ENCODE measurements around the gene CXCR4. TPM values are rescaled to one million over a fixed set of nuclear protein-coding genes. Genes with fewer than 3 reads are reported as not detected.

CXCR4 gene
- total and polyA plus RNA-seq, 2 experiments from 2014 or later: 2.1 TPM

DNA sequence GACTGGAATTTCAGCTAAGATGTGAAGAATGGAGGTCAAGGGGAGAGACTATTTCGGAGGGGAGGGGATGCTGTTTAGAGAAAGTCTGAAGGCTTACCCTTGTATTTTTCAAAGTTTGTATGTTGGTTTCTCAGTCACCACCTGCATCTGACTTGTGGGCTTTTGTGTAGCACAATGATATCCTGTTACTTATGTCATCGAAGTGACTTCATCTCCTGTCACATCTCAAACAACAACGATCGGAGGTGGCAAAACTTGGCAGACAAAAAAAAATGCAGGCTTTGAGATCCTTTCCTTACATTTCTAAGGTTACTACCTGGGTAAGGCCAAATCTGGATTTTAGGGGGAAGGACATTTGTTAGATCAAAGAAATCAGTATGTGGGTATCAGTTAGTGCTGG is 11.7 kb upstream of the CXCR4 start (continued):
- TF ChIP-seq, protein P1, sequence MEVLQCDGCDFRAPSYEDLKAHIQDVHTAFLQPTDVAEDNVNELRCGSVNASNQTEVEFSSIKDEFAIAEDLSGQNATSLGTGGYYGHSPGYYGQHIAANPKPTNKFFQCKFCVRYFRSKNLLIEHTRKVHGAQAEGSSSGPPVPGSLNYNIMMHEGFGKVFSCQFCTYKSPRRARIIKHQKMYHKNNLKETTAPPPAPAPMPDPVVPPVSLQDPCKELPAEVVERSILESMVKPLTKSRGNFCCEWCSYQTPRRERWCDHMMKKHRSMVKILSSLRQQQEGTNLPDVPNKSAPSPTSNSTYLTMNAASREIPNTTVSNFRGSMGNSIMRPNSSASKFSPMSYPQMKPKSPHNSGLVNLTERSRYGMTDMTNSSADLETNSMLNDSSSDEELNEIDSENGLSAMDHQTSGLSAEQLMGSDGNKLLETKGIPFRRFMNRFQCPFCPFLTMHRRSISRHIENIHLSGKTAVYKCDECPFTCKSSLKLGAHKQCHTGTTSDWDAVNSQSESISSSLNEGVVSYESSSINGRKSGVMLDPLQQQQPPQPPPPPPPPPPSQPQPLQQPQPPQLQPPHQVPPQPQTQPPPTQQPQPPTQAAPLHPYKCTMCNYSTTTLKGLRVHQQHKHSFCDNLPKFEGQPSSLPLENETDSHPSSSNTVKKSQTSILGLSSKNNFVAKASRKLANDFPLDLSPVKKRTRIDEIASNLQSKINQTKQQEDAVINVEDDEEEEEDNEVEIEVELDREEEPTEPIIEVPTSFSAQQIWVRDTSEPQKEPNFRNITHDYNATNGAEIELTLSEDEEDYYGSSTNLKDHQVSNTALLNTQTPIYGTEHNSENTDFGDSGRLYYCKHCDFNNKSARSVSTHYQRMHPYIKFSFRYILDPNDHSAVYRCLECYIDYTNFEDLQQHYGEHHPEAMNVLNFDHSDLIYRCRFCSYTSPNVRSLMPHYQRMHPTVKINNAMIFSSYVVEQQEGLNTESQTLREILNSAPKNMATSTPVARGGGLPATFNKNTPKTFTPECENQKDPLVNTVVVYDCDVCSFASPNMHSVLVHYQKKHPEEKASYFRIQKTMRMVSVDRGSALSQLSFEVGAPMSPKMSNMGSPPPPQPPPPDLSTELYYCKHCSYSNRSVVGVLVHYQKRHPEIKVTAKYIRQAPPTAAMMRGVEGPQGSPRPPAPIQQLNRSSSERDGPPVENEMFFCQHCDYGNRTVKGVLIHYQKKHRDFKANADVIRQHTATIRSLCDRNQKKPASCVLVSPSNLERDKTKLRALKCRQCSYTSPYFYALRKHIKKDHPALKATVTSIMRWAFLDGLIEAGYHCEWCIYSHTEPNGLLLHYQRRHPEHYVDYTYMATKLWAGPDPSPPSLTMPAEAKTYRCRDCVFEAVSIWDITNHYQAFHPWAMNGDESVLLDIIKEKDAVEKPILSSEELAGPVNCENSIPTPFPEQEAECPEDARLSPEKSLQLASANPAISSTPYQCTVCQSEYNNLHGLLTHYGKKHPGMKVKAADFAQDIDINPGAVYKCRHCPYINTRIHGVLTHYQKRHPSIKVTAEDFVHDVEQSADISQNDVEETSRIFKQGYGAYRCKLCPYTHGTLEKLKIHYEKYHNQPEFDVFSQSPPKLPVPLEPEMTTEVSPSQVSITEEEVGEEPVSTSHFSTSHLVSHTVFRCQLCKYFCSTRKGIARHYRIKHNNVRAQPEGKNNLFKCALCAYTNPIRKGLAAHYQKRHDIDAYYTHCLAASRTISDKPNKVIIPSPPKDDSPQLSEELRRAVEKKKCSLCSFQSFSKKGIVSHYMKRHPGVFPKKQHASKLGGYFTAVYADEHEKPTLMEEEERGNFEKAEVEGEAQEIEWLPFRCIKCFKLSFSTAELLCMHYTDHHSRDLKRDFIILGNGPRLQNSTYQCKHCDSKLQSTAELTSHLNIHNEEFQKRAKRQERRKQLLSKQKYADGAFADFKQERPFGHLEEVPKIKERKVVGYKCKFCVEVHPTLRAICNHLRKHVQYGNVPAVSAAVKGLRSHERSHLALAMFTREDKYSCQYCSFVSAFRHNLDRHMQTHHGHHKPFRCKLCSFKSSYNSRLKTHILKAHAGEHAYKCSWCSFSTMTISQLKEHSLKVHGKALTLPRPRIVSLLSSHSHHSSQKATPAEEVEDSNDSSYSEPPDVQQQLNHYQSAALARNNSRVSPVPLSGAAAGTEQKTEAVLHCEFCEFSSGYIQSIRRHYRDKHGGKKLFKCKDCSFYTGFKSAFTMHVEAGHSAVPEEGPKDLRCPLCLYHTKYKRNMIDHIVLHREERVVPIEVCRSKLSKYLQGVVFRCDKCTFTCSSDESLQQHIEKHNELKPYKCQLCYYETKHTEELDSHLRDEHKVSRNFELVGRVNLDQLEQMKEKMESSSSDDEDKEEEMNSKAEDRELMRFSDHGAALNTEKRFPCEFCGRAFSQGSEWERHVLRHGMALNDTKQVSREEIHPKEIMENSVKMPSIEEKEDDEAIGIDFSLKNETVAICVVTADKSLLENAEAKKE (CRISPR knock-in tag; IDR thresholded peaks at IDR 0.05): no peak
- TF ChIP-seq, protein P2, sequence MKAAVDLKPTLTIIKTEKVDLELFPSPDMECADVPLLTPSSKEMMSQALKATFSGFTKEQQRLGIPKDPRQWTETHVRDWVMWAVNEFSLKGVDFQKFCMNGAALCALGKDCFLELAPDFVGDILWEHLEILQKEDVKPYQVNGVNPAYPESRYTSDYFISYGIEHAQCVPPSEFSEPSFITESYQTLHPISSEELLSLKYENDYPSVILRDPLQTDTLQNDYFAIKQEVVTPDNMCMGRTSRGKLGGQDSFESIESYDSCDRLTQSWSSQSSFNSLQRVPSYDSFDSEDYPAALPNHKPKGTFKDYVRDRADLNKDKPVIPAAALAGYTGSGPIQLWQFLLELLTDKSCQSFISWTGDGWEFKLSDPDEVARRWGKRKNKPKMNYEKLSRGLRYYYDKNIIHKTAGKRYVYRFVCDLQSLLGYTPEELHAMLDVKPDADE (IDR thresholded peaks at IDR 0.05): no peak
- TF ChIP-seq POLR2AphosphoS5 (IDR thresholded peaks at IDR 0.05; ENCODE audit: low read depth) (no peak), JUNB (IDR thresholded peaks at IDR 0.05; ENCODE audit: unreplicated experiment) (no peak)

DNA sequence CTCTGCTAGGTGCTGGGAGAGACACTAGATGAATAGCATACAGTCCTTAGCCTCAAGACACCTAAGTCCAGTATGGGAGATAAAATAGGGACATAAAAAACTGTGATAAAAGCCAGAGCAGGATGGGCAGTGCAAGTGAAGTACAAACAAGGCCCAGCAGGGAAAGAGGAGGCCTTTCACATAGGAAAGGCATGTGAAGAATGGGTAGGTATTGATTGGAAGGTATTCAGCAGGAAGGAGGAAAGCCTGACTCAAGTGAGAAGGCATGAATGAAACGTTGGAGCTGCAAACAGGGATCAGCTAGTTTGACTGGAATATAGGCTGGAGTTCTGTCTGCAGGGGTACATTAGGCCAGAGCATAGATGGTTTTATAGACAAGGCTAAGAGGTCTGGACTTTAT is 11.0 kb upstream of the CXCR4 start:
- Histone ChIP-seq H3K79me2 (replicated peaks; ENCODE audit: insufficient read depth) (no peaks in the 10 kb centered on the region), H3K9me2 (ENCODE audit: insufficient read depth) (no peaks in the 10 kb centered on the region), H3K4me2 (no peak overlapping the region), H3K4me3 (no peak overlapping the region), H4K20me1 (replicated peaks; ENCODE audit: insufficient read depth) (no peaks in the 10 kb centered on the region), H3K27me3 (ENCODE audit: insufficient read depth) (no peaks in the 10 kb centered on the region), H3K36me3 (ENCODE audit: insufficient read depth) (no peaks in the 10 kb centered on the region), H2AFZ (no peak overlapping the region), H3K27ac (ENCODE audit: low read depth) (no peak overlapping the region), H3F3A (replicated peaks; ENCODE audit: low read depth) (no peaks in the 10 kb centered on the region), H3K4me1 (ENCODE audit: insufficient read depth) (peaks cover 30% of the 10 kb centered on the region)
- no peak overlapping the region for H3K4me3 Mint-ChIP-seq
- no peaks in the 10 kb centered on the region for H3K36me3 Mint-ChIP-seq (ENCODE audit: low read depth)
- DNase-seq (ENCODE audit: low spot score) (peak; percentile 24), ATAC-seq (peak; percentile 23; the same call in 2 of the 3 replicates)
- no peaks in the 10 kb centered on the region for H3K9me3 Mint-ChIP-seq
- peaks cover 6% of the 10 kb centered on the region for H3K27me3 Mint-ChIP-seq (ENCODE audit: insufficient read depth, low read depth, poor library complexity)
- no peak overlapping the region for H3K27ac Mint-ChIP-seq
- peaks cover 27% of the 10 kb centered on the region for H3K4me1 Mint-ChIP-seq
- TF ChIP-seq, protein P3, sequence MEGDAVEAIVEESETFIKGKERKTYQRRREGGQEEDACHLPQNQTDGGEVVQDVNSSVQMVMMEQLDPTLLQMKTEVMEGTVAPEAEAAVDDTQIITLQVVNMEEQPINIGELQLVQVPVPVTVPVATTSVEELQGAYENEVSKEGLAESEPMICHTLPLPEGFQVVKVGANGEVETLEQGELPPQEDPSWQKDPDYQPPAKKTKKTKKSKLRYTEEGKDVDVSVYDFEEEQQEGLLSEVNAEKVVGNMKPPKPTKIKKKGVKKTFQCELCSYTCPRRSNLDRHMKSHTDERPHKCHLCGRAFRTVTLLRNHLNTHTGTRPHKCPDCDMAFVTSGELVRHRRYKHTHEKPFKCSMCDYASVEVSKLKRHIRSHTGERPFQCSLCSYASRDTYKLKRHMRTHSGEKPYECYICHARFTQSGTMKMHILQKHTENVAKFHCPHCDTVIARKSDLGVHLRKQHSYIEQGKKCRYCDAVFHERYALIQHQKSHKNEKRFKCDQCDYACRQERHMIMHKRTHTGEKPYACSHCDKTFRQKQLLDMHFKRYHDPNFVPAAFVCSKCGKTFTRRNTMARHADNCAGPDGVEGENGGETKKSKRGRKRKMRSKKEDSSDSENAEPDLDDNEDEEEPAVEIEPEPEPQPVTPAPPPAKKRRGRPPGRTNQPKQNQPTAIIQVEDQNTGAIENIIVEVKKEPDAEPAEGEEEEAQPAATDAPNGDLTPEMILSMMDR (conservative IDR thresholded peaks at IDR 0.05; ENCODE audit: low read depth in 2 of 2): no peak
- TF ChIP-seq, protein P1 (CRISPR knock-in tag; IDR thresholded peaks at IDR 0.05): no peak
- TF ChIP-seq ZNF114 (CRISPR knock-in tag; IDR thresholded peaks at IDR 0.05) (no peak), STAT1 (IDR thresholded peaks at IDR 0.05; ENCODE audit: unreplicated experiment) (no peak), JUNB (IDR thresholded peaks at IDR 0.05; ENCODE audit: unreplicated experiment) (no peak)
